ENCODE measurements around the gene CHD3.

- TF ChIP-seq, protein P1, sequence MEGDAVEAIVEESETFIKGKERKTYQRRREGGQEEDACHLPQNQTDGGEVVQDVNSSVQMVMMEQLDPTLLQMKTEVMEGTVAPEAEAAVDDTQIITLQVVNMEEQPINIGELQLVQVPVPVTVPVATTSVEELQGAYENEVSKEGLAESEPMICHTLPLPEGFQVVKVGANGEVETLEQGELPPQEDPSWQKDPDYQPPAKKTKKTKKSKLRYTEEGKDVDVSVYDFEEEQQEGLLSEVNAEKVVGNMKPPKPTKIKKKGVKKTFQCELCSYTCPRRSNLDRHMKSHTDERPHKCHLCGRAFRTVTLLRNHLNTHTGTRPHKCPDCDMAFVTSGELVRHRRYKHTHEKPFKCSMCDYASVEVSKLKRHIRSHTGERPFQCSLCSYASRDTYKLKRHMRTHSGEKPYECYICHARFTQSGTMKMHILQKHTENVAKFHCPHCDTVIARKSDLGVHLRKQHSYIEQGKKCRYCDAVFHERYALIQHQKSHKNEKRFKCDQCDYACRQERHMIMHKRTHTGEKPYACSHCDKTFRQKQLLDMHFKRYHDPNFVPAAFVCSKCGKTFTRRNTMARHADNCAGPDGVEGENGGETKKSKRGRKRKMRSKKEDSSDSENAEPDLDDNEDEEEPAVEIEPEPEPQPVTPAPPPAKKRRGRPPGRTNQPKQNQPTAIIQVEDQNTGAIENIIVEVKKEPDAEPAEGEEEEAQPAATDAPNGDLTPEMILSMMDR (IDR thresholded peaks at IDR 0.05), result no peak
- no peak for TF ChIP-seq EZH2 (IDR thresholded peaks at IDR 0.05; ENCODE audit: borderline replicate concordance, insufficient read depth, low read depth, low read length, poor library complexity, severe bottlenecking)
Measured at GRCh38 chr17:7858522-7858810, 30.1 kb upstream of the CHD3 start.

Measured in B cell (primary cell).